GM21825 (cell line): ENCODE results near the gene SPATA2.
"Not testable (repeated sequence)": the region's sequence is repeated elsewhere in the genome, so short reads cannot be mapped to it uniquely, and the experiment has no call there.

Experiments
- ATAC-seq: cut with Tn5 transposase; IDR thresholded peaks from one replicate; pipeline ENCODE4 v1.9.1; 2021; ENCODE audit warnings: mild to moderate bottlenecking, moderate library complexity; ENCODE audit not compliant: unreplicated experiment

SPATA2 gene

DNA sequence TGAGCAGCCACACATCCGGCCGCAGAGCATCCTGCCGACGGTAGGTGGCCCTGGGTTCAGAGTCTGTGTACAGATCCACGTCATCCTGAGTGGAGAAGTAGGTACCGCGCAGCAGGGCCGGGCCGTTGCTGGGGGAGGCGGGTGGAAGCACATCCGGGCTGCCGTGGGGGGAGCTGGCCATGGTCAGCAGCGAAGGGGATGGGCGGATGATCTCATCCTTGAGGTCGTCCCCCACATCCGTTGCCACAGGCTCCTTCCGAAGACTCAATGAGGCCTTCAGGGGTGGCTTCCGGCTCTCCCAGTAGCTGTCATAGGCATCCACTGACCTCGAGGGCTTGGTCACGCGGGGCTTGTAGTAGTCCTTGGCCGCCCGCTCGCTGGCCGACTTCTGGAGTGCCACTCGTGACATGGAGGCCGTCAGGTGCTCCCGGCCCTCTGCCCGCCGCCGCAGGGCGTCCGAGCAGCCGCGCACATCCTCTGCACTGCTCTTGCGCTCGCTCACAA, 9.2 kb downstream of the SPATA2 start:
- no peak for ATAC-seq

DNA sequence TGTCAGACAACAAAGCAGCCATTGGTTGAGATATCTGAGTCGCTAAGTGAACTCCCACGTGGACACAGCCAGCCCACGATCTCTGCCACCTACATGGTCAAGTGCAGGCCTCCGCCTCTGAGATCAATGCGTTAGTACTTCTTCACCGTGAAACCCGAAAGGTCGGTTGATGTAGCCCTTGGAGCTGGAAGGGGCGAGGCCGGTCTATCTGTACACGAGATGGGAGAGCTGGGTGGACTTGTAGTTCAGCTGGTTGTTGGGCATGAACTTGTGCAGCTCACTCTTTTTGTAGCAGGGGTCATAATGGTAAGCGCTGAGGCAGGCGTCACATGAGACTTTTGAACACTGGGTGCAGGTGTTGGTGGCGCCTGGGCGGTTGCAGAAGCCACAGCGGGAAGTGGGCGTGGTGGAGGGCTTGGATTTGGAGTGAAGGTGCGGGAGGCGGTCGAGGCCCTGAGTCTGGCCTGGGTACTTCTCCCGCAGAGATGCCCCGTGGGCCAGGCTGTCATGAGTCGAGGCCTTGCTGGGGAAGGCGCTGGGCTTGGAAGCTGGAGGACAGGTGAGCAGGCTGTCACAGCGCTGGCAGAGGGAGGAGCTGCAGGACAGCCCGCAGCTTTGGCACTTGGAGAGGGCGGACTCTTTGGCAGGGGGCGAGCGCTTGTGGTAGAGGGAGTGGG, 9.8 kb downstream of the SPATA2 start:
- ATAC-seq: no peak

DNA sequence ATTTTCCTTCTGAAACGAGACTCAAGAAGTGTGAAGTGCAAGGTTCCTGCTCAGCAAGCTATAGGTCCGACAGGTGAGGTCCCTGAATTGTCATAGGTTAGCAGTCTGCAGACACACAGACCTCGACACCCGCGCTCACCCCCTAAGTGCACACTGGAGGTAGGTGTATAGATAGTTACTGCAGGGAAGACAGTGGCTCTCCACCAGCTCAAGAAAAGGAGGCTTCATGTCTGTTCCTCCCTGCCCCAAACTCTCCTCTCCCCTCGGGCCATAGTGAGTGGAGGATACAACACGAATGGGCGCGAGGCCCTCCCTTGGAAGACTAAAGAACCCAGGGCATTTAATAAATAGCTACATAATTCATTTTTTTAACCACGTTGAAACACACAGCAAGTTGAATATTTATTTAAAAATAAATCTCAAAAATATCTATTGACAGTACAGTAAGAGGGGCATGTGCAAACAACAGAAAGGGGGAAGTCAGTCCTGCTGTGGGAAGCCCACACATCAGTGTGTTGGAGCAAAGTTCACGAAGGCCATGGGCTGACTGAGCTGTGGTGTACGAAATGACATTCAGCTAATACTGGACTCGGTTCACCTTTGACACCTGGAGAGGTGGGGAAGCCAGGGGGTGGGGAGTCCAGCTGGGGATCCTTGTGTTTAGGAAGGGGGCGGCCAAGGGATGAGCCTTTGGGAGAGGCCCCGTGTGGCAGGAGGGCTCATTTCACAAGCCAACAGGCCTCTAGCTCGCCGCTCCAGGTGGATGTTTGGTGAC, 10.7 kb downstream of the SPATA2 start:
- ATAC-seq: no peak

DNA sequence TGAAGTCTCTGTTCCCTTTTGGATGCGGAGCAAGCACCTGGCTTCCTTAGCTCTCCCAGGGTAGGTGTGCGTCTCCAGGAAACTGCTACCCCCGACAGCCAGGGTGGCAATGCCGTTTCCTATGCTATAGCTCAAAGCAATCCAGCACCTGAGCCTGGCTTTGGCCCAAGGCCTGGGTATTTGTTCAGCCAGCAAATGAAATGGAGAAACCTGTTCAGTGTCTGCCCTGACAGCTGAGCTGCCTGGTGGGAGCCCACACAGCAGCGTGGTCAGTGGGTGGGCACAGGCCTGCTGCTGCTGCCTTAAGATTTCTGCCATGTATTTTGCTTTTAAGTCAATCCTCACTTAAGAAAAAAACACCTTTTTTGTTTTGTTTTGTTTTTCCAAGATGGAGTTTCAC, 13.7 kb downstream of the SPATA2 start:
- ATAC-seq: no peak

DNA sequence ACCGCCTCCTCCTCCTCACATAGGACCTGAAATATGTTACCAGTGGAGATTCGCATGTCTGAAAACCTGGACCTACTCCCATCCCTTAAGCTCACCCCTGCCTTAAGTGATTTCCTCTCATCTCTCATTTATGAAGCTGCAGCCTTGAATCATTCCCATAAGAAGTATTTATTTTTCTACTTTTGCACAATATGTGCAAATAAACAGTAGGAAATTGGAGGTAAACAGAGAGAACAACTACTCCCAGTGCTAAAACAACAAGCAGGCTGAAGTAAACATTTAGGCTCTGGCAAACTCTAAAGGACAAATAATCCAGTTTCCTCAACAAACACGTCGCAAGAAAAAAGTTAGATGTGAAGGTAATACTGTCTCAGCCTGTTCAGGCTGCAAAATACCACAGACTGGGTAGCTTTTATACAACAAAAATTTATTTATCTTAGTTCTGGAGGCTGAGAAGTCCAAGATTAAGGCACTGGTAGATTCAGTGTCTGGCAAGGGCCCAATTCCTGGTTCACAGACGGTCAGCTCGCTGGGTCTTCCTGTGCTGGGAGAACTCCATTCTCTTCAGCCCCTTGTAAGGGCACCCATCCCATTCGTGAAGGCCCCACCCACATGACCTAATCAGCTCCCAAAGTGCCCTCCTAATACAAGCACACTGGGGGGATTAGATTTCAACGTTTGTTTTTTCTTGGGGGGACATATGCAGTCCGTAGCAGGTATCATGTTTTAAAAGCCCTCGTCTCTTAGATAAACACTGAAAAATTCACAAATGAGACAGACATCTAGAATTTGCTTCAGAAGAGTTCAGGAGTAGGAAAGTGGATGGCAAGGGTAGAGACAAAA, 15.6 kb downstream of the SPATA2 start:
- no peak for ATAC-seq

DNA sequence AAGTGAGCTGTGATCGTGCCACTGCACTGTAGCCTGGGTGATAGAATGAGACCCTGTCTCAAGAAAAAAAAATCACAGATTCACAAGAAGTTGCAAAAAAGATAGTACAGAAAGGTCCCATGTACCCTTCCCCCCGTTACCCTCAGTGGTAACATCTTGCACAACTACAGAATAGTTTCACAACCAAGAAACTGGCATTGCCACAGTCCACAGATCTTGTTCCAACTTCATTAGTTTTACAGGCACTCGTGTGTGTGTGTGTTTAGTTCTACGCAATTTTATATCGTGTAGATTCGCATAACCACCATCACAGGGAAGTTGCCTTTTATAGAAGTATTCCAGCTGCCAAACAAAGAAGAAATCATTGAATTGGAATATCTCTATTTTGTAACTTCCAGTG, 19.1 kb downstream of the SPATA2 start:
- ATAC-seq: no peak

DNA sequence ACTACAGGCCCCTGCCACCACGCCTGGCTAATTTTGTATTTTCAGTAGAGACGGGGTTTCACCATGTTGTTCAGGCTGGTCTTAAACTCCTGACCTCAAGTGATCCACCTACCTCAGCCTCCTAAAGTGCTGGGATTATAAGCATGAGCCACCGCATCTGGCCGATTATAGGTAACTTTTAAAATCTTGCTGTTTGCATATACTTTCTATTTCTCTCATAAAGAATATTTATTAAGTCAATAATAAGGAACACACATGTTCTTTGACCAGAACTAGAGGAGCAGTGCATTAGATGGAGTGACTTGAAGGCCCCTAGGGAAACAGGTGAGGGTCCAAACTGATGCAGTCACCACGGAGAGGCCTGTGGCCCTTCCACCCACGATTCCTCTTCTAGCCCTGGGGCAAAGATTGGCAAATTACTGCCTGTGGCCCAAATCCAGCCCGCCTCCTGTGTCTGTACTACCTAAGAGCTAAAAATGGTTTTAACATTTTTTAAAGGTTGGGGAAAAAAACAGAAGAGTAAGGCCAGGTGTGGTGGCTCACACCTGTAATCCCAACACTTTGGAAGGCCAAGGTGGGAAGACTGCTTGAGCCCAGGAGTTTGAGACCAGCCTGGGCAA, 19.7 kb downstream of the SPATA2 start:
- not testable (repeated sequence) for ATAC-seq

DNA sequence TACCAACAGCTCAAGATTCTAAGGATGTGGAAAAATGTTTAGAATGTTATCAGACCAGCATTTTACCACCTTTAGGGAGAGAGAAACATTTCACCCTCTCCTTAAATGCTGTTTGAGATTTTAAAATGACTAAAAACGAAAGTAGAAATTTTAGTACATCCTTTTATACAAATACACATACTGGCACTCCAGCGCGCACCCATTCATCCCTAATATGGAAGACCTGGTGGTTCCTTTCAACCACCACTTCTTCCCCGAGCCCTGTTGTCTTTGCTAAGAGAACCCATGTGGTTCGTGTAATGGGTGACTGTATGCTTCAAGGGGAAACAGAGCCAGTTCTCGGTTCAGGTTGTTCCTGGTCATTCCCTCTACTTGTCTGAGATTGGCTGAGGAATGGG, 21.3 kb downstream of the SPATA2 start:
- no peak for ATAC-seq

DNA sequence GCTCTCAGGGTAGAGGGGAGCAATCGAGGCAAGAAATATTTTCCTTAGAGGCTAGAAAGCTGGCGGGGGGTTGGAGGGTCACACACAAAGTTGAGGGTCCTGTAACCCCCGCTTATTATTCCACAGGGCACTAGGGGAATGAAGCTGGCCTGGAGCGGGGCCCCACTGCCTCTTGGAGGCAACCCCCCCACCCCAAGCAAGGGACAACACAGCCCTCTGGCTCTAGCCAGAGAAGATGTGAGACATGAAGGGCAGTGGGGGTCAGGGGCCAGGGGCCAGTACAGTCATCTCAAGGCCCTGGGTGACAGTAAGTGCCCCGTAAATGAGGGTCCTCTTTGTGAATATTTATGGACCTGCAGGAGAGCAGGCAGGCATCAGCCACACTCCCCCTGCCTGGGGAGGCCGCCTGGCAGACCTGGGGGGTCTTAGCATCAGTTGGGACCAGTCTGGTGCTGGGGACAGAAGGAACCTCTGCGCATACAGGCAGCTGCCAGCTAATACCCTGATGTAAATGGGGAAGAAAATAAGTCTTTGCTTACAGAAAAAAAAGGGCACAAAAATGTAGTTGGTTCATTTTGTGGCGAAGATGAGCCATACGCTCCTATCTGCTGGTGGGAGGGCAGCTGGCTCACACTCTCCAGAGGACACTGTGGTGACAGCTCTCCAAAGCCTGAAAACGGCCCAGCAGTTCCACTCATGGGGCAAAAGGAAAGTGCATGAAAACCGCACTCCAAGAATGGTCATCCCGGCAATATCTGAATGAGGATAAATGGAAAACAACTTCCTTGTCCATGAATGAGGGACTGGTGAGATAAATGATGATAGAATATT, 21.9 kb downstream of the SPATA2 start:
- no peak for ATAC-seq

DNA sequence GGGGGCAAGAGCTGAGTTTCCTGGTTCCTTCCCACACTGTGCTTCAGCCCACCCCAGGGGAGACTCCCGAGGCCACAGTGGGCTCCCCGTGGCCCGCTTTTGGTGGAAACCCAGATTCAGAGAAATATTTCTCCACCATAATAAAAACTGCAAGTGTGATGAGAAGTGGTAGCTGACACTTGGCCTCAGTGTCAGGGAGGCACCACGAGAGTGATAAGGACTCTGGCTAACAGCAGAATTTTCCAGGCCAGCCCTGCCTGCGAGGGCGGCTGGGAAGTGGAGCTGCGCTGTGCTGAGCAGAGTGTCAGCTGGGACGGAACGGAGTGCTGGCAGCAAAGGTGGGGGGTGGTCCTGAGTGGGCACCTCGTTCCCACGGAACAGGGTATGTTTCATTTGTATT, 22.5 kb downstream of the SPATA2 start:
- ATAC-seq: no peak

DNA sequence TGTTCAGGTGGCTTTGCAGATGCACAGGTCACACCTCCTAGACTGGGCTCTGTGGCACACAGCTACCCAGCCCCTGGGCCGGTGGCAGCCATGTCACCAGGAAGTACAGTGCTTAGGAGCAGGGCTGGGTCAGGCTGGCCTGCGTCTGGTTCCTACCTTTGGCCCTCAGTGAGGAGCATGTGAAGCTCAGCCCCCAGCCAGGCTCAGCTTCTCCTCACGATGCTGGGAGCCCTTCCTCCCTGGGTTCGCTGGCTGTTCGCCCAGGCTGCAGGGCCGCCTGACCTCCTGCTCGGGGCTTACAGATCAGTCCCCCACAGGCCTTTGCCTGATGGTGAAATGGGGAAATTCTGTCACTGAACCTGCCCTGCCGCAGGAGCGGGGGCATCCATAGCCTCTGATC, 23.1 kb downstream of the SPATA2 start:
- ATAC-seq: no peak

DNA sequence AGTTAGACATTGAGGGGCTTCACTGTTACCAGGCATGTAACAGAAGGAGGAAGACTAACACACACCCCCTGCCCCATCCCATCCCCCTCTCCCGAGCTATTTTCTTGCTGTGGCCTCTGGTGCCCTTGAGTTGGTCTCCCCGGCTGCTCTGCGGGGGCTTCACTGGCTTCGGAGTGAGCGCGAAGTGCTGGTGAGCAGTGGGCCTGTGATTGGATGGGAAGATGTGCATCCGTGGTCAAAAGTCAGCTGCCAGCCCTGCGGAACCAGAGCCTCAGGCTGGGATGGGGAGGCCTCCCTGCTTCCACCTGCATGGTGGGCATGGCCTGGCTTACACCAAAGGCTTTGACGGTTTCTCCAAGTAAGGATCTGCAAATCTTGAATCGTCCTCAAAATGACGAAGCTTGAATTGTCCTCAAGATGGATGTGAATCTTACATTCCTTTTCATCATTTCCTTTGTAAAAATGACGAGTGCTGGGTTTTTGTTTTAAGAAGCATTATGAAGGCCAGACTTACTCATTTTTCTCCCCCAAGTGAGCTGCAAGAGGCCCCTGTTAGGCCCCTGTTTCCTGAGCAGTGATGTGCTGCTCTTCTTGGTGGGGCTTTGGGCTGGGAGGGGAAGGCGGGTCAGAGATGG, 23.7 kb downstream of the SPATA2 start:
- ATAC-seq: no peak

DNA sequence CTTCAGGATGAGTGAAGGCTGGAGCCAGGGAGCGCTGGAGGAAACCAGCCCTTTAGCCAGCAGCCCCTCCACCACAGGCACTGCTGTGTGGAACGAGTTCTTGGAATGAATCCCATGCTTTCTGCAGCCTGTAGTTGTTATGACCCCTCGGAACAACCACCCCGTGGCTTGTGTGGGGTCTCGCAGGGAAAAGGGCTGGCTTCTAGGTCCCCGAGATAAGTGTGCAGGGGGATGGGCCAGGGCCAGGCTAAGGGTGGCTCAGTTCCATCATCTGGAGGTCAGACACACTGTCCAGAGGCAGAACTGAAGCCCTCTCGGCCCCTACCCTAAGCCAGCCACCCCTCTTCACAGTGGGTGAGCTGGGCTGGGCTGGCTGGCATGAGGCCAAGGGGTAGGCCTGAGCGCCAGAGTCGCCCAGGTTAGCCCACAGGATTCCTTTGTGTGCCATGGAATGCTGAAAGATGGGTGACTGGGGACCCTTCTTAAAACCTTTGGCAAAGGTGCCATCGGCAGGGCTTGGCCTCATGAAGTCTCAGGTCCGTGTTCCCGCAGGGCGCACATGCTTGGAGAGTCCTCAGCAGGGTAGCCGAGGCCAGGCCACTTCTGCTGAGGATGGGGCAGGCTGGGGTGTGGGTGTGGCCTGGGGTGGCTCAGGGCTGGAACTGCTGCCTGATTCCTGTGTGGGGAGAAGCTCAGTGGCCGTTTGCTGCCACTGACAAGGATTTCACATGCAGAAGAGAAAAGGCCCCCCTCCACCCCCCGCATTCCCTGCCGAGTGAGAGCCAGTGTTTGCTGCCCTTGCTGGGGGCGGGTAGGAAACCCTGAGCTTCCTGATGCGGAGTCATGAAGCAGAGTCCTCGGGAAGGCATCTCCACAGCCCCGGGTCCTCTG, 24.6 kb downstream of the SPATA2 start:
- ATAC-seq: no peak

DNA sequence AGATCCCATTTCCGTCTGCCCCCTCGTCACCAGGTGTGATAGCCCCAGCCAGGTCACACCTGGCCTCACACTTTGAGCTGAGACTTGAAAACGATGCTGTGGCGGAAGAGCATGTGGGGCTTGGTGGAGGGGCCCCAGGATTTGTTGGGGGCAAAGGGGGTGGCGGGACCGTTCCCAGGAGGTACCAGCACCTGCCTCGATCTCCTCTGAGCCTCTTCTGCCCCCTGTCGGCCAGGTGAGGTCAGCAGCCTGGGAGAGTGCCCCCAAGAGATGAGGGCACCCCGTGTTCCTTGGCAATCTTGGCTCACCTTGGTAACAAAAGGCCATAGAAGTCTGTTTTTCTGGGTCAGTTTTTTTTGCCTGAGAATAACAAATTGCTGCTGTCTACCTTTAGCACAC, 25.4 kb downstream of the SPATA2 start:
- ATAC-seq: no peak

DNA sequence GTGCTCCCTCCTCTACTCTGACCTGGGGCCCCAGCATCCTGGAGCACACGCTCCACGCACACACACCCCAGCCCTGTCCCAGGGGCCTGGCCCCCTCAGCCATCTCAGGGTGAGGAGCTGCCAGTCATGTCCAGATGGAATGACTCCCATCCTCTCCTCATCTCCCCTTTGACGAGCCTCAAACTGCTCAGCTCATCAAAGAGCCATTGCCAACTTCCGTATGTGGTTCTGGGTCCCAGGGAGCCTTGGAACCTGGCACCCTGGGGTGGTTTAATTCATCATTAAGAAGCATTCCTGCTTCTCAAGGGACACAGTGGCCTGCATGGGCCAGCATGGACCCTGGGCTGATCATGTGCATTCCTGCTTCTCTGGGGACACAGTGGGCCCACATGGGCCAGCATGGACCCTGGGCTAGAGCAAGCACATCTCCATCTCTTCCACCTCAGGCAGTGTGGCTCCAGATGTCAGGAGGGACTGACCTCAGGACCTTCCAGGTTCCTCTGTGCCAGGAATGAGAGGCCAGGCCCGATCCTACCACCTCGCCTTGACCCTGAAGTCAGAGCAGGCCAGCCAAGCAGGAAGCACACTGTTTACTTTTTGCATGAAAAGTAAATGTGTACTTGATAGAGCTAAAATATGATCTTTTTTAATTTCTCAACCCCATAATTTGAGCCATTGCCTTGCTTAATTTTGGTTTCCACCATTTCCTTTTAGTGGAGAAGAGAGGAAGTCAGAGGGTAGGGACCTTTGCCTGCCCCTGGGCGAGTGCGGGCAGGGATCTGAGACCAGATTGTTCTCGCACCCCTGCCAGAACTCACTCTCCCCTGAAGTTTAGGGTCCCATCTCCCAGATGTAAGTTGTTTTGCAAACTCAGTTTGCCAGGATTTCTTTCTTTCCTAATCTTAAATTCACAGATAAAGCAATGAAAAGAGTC, 26.1 kb downstream of the SPATA2 start:
- no peak for ATAC-seq

DNA sequence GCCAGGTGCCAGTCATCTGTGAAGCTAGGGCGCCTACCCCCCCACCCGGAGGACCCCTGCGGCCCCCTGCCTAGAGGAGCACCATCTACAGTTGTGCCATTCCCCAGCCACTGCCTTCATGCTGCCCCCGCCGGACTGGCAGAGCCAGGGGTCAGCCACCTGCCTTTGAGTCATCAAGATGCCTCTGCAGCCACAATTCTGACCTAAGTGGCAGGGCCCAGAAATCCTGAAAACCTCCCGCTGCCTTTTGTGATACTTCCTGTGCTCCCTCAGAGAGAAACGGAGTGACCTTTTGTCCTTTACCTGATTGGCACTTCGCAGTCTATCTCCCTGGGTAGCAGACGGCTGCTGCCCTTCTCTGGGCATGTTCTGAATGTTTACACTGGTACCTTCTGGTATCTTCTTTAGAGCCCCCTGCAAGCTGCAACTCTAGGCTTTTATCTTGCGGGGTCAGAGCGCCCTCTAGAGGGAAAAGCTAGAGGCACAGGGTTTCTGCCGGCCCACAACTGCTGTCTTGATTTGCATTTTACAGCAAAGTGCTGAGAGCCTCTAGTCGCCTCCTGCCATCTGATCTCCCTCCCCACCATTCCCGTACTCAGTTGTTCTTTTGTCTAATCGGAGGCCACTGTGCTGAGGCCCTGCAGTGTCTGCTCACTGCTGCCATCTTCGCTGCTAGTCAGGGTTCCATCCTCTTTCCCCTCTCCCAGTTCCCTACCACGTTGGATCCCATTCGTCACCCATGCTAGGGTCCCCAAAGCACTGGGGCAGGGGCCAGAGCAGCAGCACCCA, 26.9 kb downstream of the SPATA2 start:
- no peak for ATAC-seq
